GM18508 (cell line): Measurements from ENCODE around the gene SAMMSON.
A peak's percentile ranks its signal among the peaks of the same experiment; 100 is the strongest.

ENCODE experiments used
- ATAC-seq: cut with Tn5 transposase; IDR thresholded peaks from one replicate; pipeline ENCODE4 v1.9.1; 2021; ENCODE audit warnings: moderate number of reproducible peaks; ENCODE audit not compliant: insufficient read depth, unreplicated experiment

The SAMMSON gene

DNA sequence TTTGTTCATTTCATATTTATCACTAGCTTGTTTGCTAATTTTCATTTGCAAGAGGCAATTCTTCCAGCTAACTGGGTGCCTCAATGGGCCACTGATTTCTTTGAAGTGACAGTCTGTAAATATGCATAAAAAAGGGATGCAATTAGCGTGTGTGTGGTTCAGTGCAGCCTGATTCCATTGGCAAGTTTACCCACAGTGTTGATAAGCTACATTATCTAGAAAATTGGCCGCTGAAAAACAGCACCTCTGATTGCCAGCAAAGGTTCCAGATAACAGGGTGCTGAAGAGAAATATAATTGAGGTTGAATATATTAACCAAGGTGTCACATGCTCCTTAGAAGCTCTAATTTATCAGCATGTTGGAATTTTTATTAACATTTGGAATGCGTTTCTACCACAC lies 76.9 kb downstream of the SAMMSON start:
- no peak for ATAC-seq

DNA sequence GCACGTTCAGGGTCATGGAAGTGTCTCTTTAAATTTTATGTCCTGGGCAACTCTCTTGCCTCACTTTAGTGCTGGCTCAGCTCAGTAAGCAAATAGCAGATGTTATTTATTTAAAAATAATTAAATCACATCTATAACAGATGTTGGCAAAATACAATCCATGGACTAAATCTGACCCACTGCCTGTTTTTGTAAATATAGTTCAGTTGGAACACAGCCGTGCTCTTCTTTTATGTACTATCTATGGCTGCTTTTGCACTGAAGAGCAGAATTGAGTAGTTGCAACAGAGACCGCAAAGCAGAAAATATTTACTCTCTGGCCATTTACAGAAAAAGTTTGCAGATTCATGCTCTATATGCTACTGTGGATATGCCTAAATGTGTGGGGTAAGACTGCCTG lies 79.2 kb downstream of the SAMMSON start:
- no peak for ATAC-seq

DNA sequence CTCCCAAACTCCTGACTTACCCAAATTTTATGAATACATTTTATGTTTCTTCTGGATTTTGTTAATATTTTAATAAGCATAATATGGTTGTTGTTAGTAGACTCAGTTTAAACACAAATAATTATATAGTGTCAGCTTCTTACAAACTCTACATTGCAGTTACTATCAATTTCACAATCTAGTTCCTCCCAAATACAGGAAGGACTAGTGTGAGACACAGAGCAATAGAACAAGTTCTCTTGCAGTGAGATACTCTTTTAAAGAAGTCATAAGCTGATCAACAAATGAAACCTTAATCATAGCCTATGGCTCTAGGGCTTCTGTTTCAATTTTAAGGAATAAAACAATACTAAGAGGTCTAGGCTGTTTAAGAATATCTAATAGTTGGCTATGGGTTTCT lies 86.1 kb downstream of the SAMMSON start:
- ATAC-seq = no peak

DNA sequence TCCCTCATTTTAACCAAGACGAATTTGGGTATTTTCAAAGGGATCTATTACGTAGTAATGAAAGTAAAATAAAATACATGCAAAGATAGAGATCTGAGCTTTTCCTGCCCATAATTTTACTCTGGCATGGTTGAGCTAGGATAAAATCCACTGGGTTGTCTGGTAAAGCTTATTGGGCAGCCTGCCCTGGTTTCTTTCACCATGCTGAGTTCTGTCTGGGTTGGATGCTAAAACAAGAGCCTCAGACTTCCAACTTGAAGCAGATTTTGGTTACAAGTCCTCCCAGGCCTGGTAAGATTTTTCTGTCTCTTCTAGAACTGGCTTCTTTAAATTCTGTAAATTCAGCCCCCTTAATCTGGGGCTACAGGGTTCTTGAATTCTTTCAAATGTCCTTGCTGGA lies 86.8 kb downstream of the SAMMSON start:
- no peak for ATAC-seq

DNA sequence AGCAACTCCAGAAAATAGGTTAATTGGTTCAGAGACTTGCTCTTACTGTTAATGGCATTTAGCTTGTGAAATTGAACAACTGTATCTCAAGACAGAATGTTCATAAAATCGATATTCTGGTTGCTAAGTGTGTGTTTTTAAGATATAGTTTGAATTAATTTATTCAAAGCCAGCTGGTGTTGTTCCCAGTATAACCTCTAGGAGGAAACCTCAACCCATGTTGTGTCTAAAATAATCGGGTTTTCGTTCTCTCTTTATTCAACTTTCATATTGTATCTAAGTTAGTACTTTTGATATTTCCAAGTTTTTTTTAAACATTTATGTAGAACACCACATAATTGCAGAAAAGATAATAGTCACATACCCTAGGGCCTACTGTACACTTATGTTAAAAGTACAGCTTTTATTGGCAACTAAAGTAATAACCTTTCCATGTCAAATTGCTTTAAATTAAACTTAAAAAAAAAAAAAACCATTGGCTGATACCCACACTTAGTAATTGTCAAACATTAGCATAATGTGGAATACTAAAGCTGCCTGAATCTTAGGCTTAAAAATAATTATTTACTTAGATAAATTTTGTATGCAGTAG lies 90.9 kb downstream of the SAMMSON start:
- no peak for ATAC-seq

DNA sequence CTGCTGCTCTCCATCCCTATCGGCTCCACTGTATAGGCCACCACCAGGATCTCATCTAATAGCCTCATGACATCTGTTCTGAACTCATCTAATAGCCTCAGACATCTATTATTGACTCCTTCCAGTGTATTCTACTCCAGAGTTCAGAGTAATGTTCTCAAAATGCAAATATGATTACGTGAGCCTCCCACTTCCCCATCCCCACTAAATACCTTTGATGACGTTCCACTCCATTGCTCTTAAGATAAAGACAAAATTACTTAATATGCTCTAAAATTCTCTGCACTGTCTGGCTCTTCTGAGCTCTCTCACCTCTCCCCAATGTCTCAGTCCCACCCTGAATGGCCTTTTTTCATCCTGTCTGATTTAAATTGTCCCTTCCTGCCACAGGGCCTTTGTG lies 94.7 kb downstream of the SAMMSON start:
- no peak for ATAC-seq

DNA sequence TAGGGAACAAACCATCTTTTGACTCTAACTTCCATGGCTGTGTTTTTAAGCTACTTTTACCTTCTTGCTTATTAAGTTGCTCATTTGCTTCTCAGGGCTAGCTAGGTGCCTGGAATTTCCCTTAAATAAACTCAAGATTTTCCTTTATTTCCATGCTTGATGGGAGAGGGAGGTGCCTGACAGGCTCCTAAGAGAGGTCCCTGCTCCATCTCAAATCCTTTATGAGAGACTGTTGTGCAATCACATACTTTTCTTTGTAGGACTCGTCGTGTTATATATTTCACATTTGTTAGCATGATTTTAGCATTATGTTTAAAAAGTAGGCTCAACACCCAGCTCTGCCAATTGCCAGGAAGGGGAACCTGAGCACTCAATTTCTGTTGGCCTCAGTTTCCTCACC lies 95.7 kb downstream of the SAMMSON start:
- no peak for ATAC-seq

DNA sequence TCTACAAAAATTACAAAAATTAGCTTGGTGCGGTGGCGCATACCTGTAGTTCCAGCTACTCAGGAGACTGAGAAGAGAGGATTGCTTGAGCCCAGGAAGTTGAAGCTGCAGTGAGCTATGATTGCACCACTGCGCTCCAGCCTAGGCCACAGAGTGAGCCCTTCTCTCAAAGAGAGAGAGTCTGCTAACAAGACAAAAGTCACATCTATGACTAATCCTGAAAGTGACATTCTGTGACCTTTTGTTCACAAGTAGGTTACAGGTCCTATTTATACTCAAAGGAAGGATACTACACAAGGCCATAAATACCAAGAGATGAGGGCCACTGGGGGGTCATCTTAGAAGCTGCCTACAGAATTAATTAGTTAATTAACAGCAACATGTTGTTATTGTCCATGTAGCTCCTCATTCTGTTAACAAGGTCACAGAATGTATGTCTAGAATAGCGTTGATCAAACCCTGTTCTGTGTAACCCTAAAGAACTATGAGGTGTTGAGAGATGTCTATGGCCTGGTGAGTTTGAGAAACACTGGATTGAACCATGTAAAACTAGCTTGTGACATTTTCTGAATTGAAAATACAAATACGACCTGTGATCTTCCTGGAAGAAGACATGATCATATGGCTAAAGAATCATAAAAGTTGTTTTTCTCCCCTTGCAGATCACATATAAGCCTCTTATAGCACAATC lies 97.0 kb downstream of the SAMMSON start:
- peak; percentile 99 for ATAC-seq

DNA sequence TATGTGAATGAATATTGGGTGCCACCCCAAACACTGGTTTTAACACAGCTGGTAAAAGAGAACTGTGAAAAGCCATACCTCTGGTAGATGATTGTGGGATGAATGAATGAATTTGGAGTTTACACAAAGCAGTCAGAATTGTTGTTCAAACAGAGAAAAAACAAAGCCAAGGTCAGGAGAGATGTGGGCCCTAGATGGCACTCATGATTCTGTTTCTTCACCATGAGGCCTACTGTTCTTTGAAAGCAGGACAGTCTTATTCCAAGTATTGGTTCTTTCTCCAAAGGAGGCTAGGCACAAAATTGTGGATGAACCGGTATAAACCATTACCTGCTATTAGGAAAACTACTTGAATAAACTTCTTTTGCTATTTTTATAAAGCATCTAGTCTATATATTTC lies 97.6 kb downstream of the SAMMSON start:
- ATAC-seq = no peak

DNA sequence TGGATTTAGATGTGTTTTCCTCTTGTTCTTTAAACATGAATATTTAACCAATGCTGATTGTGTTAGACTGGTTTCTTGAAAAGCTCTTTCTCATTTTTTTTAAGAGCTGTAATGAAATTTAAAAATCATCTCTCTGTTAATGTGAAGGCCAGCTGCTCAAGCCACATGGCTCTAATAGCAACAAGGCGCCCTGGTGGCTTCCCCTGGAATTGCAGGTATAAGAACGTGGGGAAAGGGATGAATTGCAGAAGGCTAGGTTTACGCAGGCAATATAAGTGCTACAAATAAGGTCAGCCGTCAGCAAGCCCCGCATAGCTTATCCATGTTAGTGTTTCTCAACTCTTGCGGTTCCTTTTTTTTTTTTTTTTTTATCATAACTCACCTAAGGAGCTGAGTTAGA lies 108.5 kb downstream of the SAMMSON start:
- no peak for ATAC-seq

DNA sequence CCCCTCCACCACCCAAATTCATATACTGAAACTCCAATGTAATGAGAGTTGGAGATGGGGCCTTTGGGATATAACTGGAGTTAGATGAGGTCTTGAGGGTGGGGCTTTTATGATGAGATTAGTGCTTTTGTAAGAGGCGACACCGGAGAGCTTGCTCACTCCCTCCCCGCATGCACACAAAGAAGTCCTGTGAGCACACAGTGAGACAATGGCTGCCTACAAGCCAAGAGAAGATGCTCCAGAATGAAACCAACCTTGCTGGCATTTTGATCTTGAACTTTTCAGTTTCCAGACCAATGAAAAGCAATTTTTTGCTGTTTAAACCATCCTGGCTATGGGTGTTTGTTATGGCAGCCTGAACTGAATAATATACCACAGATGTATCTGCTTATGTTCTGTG lies 109.0 kb downstream of the SAMMSON start:
- no peak for ATAC-seq

DNA sequence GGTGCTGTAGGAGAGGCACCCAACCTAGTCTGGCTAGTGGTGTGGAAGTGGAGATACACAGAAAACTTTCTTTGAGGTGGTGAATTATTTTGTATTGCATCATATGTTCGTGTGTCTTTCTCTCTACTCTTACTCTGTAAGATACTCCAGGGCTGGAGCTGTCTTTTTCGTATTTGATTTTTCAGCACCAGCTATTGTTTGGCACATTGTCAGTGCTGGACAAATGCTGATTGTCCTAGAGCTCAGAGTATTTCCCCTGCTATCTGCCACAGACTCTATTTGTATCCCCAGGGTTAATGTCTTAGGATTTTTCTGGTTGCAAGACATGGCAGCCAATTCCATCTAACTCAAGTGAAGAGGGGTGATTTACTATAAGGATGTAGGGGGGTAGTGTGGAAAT lies 110.5 kb downstream of the SAMMSON start:
- no peak for ATAC-seq

DNA sequence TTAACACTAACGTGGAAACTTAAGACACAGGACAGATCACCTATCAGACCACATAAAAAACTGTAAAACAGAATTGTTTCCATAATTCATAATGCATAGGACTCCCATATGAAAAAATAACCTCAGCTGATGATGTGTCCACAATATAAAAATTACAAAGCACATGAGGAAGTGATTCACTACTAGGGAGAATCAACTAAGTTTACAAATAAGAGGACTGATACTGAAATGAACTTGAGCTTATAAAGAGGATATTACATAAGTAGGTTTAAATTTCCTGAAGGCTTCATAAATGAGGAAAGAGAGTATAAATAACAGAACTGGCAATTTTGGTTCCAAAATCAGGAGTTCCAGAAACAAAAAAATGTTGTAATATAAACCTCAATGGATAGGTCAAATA lies 111.9 kb downstream of the SAMMSON start:
- no peak for ATAC-seq

DNA sequence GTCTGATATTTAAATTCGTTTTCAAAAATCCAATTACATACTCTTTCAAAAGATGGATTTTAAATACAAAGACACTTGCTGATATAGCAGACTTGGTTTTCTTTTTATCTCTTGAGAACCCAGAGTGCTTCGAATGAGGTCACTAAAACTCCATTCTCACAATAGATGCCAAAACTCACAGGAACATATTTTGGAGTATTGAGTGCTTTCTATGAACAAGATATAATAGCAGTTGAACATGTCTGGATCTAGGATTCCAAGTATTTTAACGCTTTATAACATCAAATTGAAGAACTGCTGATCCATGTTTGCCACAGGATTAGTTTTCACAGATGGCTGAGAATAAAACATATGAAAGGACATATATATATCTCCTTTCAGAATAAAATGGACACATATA lies 113.2 kb downstream of the SAMMSON start:
- ATAC-seq = no peak

DNA sequence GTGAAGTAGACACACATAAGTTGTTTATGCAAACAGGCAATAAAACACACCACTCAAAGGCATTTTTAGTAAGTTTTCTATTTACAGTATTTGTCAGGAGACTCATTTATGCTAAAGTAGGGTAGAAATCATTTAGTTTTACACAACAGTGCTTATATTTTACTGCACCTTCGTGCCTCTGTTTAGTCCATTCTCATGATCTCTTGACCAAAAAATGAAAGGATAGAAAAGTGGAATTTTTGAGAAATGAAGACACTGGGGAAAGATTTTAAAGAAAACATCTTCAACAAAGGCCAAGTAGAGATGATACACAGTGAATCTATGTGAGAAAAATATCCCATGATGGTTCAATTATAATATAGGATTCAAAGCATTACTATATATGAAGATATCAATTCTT lies 114.9 kb downstream of the SAMMSON start:
- ATAC-seq = no peak

DNA sequence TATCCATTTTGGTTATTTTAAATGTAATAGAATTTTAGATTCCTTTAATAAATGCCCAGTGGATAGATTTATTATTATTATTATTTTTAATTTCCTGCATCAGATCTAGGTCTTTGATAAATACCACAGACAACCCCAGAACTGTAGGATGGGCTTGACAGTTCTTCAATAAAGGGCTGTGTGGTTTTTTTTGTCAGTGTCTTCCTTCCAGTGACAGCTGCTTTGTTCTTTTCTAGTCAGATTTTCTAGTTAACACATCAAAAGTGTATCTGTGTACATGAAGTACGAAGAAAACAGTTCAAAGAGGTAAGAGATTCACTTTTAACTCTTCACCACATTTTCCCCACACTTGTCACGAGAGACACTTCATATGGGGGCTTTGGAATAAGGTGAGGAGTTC lies 120.3 kb downstream of the SAMMSON start:
- ATAC-seq = no peak
